K562 (cell line): ENCODE measurements around the gene PCBP3. TPM values are rescaled to one million over a fixed set of nuclear protein-coding genes. Genes with fewer than 3 reads are reported as not detected.
A peak's percentile ranks its signal among the peaks of the same experiment; 100 is the strongest.

Experiments used
- ATAC-seq: fragments of 200-7000 bp; cut with Tn5 transposase; 3 replicates; pipeline ENCODE4 v1.9.1; 2020; ENCODE audit warnings: moderate library complexity
- BruUV-seq: library from RNA; stranded (reverse); fragments of 400-500 nt; replicated peaks from 2 replicates; lab custom pipeline; 2021; lab: Mats Ljungman, UMichigan
- CTCF ChIA-PET: fragments of 300-600 bp; formaldehyde crosslinking; extraction: SDS; loops from one replicate; lab custom pipeline; 2021; ENCODE audit warnings: low intra/inter-chr PET ratio; lab: Yijun Ruan, JAX
- POLR2A ChIA-PET: fragments of 300-600, 350-650 bp; sonication (Branson Sonifier 250); formaldehyde crosslinking; extraction: SDS; loops from one replicate; lab custom pipeline; 2021; ENCODE audit warnings: antibody characterized with exemption, inconsistent platforms; lab: Yijun Ruan, JAX
- DNase-seq, 4 experiments: peaks; one replicate each; pipeline versions ENCODE4 v3.0.0 to v3.0.0-alpha.2; 2011 to 2018; ENCODE audit warnings: low spot score in 3 of 4, mixed read lengths in 3 of 4; ENCODE audit errors: extremely low read depth in 1 of 4
- FAIRE-seq: peaks from 2 replicates; lab custom pipeline; 2011; peaks lifted over from hg19 to GRCh38; lab: Jason Lieb, UNC
- H2AFZ ChIP-seq: 2 replicates; pipeline ENCODE4 v1.6.0; 2011; ENCODE audit warnings: low read depth, low read length, control low read depth, inconsistent platforms
- H3K27ac ChIP-seq: fragments of 200-600 bp; 3 replicates; pipeline ENCODE4 v1.8.0; 2011; ENCODE audit warnings: low read depth, mild to moderate bottlenecking, control low read depth, inconsistent platforms, low read length, moderate library complexity, mixed read lengths; ENCODE audit errors: extremely low read depth
- H3K27me3 ChIP-seq, 2 experiments: fragments of 300-600 bp in 1 of 2; 2 replicates in 1 of 2; 3 replicates in 1 of 2; pipeline versions ENCODE4 v1.6.0 to v1.8.0; 2011; ENCODE audit warnings: inconsistent platforms in 2 of 2, low read length in 2 of 2, mild to moderate bottlenecking in 1 of 2, mixed read lengths in 1 of 2, moderate library complexity in 1 of 2; ENCODE audit not compliant: control insufficient read depth in 2 of 2, insufficient read depth in 2 of 2
- H3K36me3 ChIP-seq: fragments of 300-600 bp; 3 replicates; pipeline ENCODE4 v1.8.0; 2011; ENCODE audit warnings: mild to moderate bottlenecking, low read length, inconsistent platforms; ENCODE audit not compliant: control insufficient read depth, insufficient read depth
- H3K4me1 ChIP-seq, 2 experiments: fragments of 200-600 bp in 1 of 2; replicated peaks in 1 of 2; 2 replicates in 1 of 2; 3 replicates in 1 of 2; pipeline versions ENCODE4 v1.5.1 to v1.8.0; 2011; ENCODE audit warnings: inconsistent platforms in 2 of 2, low read length in 2 of 2, mild to moderate bottlenecking in 1 of 2, mixed read lengths in 1 of 2, moderate library complexity in 1 of 2; ENCODE audit not compliant: control insufficient read depth in 2 of 2, insufficient read depth in 2 of 2
- H3K4me2 ChIP-seq: 2 replicates; pipeline ENCODE4 v1.6.1; 2011; ENCODE audit warnings: low read length, control low read depth, inconsistent platforms, mixed read lengths; ENCODE audit not compliant: insufficient read depth
- H3K4me3 ChIP-seq: fragments of 200-600 bp; sonication (generic), shearing (Covaris generic); 2 replicates; pipeline ENCODE4 v1.5.1; 2016; ENCODE audit warnings: control low read depth, inconsistent platforms
- H3K79me2 ChIP-seq: fragments of 200-600 bp; 3 replicates; pipeline ENCODE4 v1.8.0; 2011; ENCODE audit warnings: low read length, inconsistent platforms; ENCODE audit not compliant: control insufficient read depth, insufficient read depth
- H3K9ac ChIP-seq, 2 experiments: 2 replicates each; pipeline versions ENCODE4 v1.6.0 to v1.6.1; 2011; ENCODE audit warnings: low read depth in 2 of 2, low read length in 2 of 2, control low read depth in 1 of 2, inconsistent platforms in 1 of 2, mild to moderate bottlenecking in 1 of 2, mixed read lengths in 1 of 2; ENCODE audit not compliant: insufficient read depth in 1 of 2
- H3K9me1 ChIP-seq: one replicate; pipeline ENCODE4 v1.6.0; 2011; ENCODE audit warnings: inconsistent platforms, mild to moderate bottlenecking, low read length, moderate library complexity; ENCODE audit not compliant: control insufficient read depth, insufficient read depth
- H3K9me3 ChIP-seq: replicated peaks from 2 replicates; pipeline ENCODE4 v1.5.1; 2011; ENCODE audit warnings: low read depth, low read length, inconsistent platforms; ENCODE audit not compliant: control insufficient read depth, insufficient read depth
- H4K20me1 ChIP-seq: replicated peaks from 2 replicates; pipeline ENCODE4 v1.6.1; 2011; ENCODE audit warnings: low read length, inconsistent platforms, mixed read lengths; ENCODE audit not compliant: control insufficient read depth, insufficient read depth
- BDP1 ChIP-seq: IDR thresholded peaks from 3 replicates; pipeline ENCODE4 v1.6.1; 2011; ENCODE audit not compliant: insufficient read length, insufficient read depth
- EZH2 ChIP-seq: IDR thresholded peaks from 2 replicates; pipeline ENCODE4 v1.6.1; 2012; ENCODE audit warnings: low read depth, mild to moderate bottlenecking, inconsistent platforms, low read length, borderline replicate concordance
- FOXA1 ChIP-seq: fragments of 450-650 bp; IDR thresholded peaks from 2 replicates; pipeline ENCODE4 v1.6.1; 2016; ENCODE audit warnings: mild to moderate bottlenecking, borderline replicate concordance
- FOXK2 ChIP-seq, 2 experiments: fragments of 450-650 bp; IDR thresholded peaks in 1 of 2; conservative IDR thresholded peaks in 1 of 2; 2 replicates each; pipeline ENCODE4 v1.6.1; 2016; ENCODE audit warnings: low read depth in 2 of 2, mild to moderate bottlenecking in 1 of 2
- HDAC2 ChIP-seq: fragments of 450-650 bp; IDR thresholded peaks from 2 replicates; pipeline ENCODE4 v1.6.1; 2016; ENCODE audit warnings: mild to moderate bottlenecking
- HNRNPLL ChIP-seq: fragments of 200-400 bp; formaldehyde crosslinking; IDR thresholded peaks from 2 replicates; pipeline ENCODE4 v1.6.1; 2017; ENCODE audit warnings: low read length, low read depth, mild to moderate bottlenecking; ENCODE audit not compliant: poor library complexity, severe bottlenecking
- MBD2 ChIP-seq: sonication (generic); IDR thresholded peaks from 2 replicates; pipeline ENCODE4 v1.6.1; 2016; ENCODE audit warnings: low read depth, borderline replicate concordance
- OTX1 ChIP-seq: fragments of 450-650 bp; formaldehyde crosslinking; IDR thresholded peaks from 2 replicates; pipeline ENCODE4 v1.4.0; 2022; ENCODE audit warnings: mild to moderate bottlenecking
- RNF219 ChIP-seq: fragments of 250-450 bp; sonication (Bioruptor Pico); IDR thresholded peaks from 2 replicates; pipeline ENCODE4 v1.5.0; 2022; ENCODE audit warnings: mild to moderate bottlenecking
- SRSF7 ChIP-seq: fragments of 200-400 bp; formaldehyde crosslinking; optimal IDR thresholded peaks from 2 replicates; pipeline ENCODE3; 2017; ENCODE audit warnings: mild to moderate bottlenecking, low read depth, low read length
- SRSF9 ChIP-seq: fragments of 200-400 bp; formaldehyde crosslinking; IDR thresholded peaks from 2 replicates; pipeline ENCODE4 v1.6.1; 2017; ENCODE audit warnings: low read depth, low read length, borderline replicate concordance
- SUPT5H ChIP-seq: fragments of 450-650 bp; IDR thresholded peaks from 2 replicates; pipeline ENCODE4 v1.6.1; 2016
- TFAP4 ChIP-seq: sonication (generic); formaldehyde crosslinking; IDR thresholded peaks from 2 replicates; pipeline ENCODE4 v1.8.0; 2022; ENCODE audit warnings: missing genetic modification reagents, mild to moderate bottlenecking, moderate library complexity, borderline replicate concordance
- YBX1 ChIP-seq: fragments of 450-650 bp; IDR thresholded peaks from 2 replicates; pipeline ENCODE4 v1.7.1; 2016; ENCODE audit warnings: mild to moderate bottlenecking
- ZKSCAN3 ChIP-seq: fragments of 250-450 bp; sonication (Bioruptor Pico); IDR thresholded peaks from 2 replicates; pipeline ENCODE4 v1.4.0; 2020
- ZNF143 ChIP-seq: sonication (generic); formaldehyde crosslinking; IDR thresholded peaks from 2 replicates; pipeline ENCODE4 v1.9.0; 2022; ENCODE audit warnings: mild to moderate bottlenecking, missing genetic modification reagents
- ZNF316 ChIP-seq: fragments of 450-650 bp; IDR thresholded peaks from 2 replicates; pipeline ENCODE4 v1.6.1; 2016
- ZNF436 ChIP-seq: fragments of 250-450, 450-650 bp; sonication (Bioruptor Pico); formaldehyde crosslinking; IDR thresholded peaks from 2 replicates; pipeline ENCODE4 v1.7.0; 2020; ENCODE audit warnings: mild to moderate bottlenecking
- ZNF57 ChIP-seq: fragments of 450-650 bp; formaldehyde crosslinking; IDR thresholded peaks from 2 replicates; pipeline ENCODE4 v1.4.0; 2020; ENCODE audit warnings: mild to moderate bottlenecking, moderate library complexity
- WGBS: fragments of 100-300 bp; shearing (Covaris generic); methylation state at CpG from one replicate; pipeline ENCODE4 v1.1.6; 2016; ENCODE audit warnings: low coverage, mixed read lengths; ENCODE audit not compliant: insufficient coverage; ENCODE audit errors: missing lambda C conversion rate; 5-methylcytosine and 5-hydroxymethylcytosine counted together
- in situ Hi-C: fragments of 300-500 bp; cut with MboI; formaldehyde crosslinking; loops from 4 replicates; pipeline ENCODE4 v1.15.0; 2018; ENCODE audit warnings: inconsistent platforms, mixed read lengths
- intact Hi-C: fragments of 100-400 bp; cut with micrococcal nuclease; formaldehyde crosslinking; loops from 2 replicates; pipeline ENCODE4 v1.14.2; 2022
- polyA plus RNA-seq, 8 experiments: library from polyadenylated mRNA; depleted of rRNA in 4 of 8; stranded (reverse) in 5 of 8; unstranded in 3 of 8; fragments of >200 nt; fragmentation: Nextera tagmentation in 2 of 8; fragmentation: Illumina TruSeq in 1 of 8; extraction: Ambion mirVana in 2 of 8; extraction: Trizol in 1 of 8; gene quantifications; 2 replicates each; pipeline versions ENCODE4 v1.2.1 to v1.2.3, GENCODE V29; 2011 to 2014; ENCODE audit warnings: inconsistent platforms in 1 of 8, missing spikeins in 1 of 8
- total RNA-seq, 7 experiments: library from RNA; depleted of rRNA in 6 of 7; stranded (reverse); fragments of >200 nt in 6 of 7; fragmentation: Illumina TruSeq in 2 of 7; extraction: Trizol in 2 of 7; gene quantifications; 2 replicates each; pipeline versions ENCODE4 v1.2.1 to v1.2.3, GENCODE V29; 2011 to 2021; ENCODE audit warnings: low replicate concordance in 1 of 7

The PCBP3 gene
- total and polyA plus RNA-seq, 9 of the 15 experiments (the other 6 are each of a cell fraction or from before 2014, with no cell fraction given) = 0.18 TPM; not detected in 8

GRCh38 chr21:45742247-45742646, 98.7 kb downstream of the PCBP3 start:
- POLR2A ChIA-PET = interaction anchor here (1.1 to 1.8 kb wide), 2 partner anchors 9 to 96 kb away, joined by 3 to 4 read pairs; no protein-coding TSS in a partner anchor
- no peaks in the 10 kb centered on the region for H3K79me2 ChIP-seq
- H3K27ac ChIP-seq = no peak overlapping the region
- in situ Hi-C loops (no loop called here), intact Hi-C loops (no loop called here)
- BruUV-seq = no TSS peak
- no peak overlapping the region for H3K4me2 ChIP-seq
- H3K4me3 ChIP-seq = no peak overlapping the region
- H2AFZ ChIP-seq = no peak overlapping the region
- H3K27me3 ChIP-seq = peaks cover 0 to 5% of the 10 kb centered on the region in 2 experiments; a peak in 1 of 5 replicates
- no peaks in the 10 kb centered on the region for H4K20me1 ChIP-seq
- WGBS = under 1% methylated on average over 7 of the region's 7 CpGs
- no peak overlapping the region for H3K9ac ChIP-seq
- H3K36me3 ChIP-seq = no peaks in the 10 kb centered on the region
- TF ChIP-seq SRSF9 = no peak
- TF ChIP-seq BDP1 = no peak
- TF ChIP-seq HDAC2 = no peak
- TF ChIP-seq SUPT5H = no peak
- TF ChIP-seq ZNF436 (CRISPR knock-in tag) = no peak
- no peak for TF ChIP-seq TFAP4
- no peak for TF ChIP-seq HNRNPLL
- no peak for TF ChIP-seq RNF219 (CRISPR knock-in tag)
- no peak for TF ChIP-seq FOXK2 (conservative IDR thresholded peaks at IDR 0.05 in 1 of 2, IDR thresholded peaks at IDR 0.05 in 1 of 2; ENCODE audit: low read depth in 2 of 2)
- TF ChIP-seq ZNF316 = no peak
- TF ChIP-seq MBD2 = no peak
- no peak for TF ChIP-seq ZNF143 (CRISPR knock-in tag)
- no peak for TF ChIP-seq YBX1
- no peak for TF ChIP-seq ZKSCAN3 (CRISPR knock-in tag)
- TF ChIP-seq EZH2 = no peak
- TF ChIP-seq ZNF57 (CRISPR knock-in tag) = no peak
- no peak for TF ChIP-seq OTX1 (CRISPR knock-in tag)
- no peak for TF ChIP-seq SRSF7
- no peak for TF ChIP-seq FOXA1
- FAIRE-seq = peak; percentile 44
- H3K4me1 ChIP-seq = no peaks in the 10 kb centered on the region
- no peaks in the 10 kb centered on the region; the same call in 1 of the 2 replicates for H3K9me3 ChIP-seq
- ATAC-seq = no peak
- CTCF ChIA-PET = no interaction called here
- no peak for DNase-seq
- no peaks in the 10 kb centered on the region for H3K9me1 ChIP-seq
